Hematopoietic multipotent progenitor cell treated with erythropoietin and hydrocortisone succinate and interleukin-3 and kit ligand, for 6 days (in vitro differentiated cells): Measurements from ENCODE around the gene ASMT.
"Not testable (repeated sequence)": the region's sequence is repeated elsewhere in the genome, so short reads cannot be mapped to it uniquely, and the experiment has no call there.

ENCODE experiments used
- DNase-seq: peaks from one replicate; pipeline ENCODE4 v3.0.0-alpha.2; 2015

ASMT gene

GRCh38 chrX:1598021-1598875, 16.6 kb upstream of the ASMT start:
- DNase-seq: peak; percentile 83

GRCh38 chrX:1598876-1599790, 15.7 kb upstream of the ASMT start:
- no peak for DNase-seq

- no peak for DNase-seq
These were observed 15.0 kb upstream of the ASMT start for GRCh38 chrX:1599791-1600405.

- no peak for DNase-seq
These were observed 14.3 kb upstream of the ASMT start for GRCh38 chrX:1600406-1601050.

DNA sequence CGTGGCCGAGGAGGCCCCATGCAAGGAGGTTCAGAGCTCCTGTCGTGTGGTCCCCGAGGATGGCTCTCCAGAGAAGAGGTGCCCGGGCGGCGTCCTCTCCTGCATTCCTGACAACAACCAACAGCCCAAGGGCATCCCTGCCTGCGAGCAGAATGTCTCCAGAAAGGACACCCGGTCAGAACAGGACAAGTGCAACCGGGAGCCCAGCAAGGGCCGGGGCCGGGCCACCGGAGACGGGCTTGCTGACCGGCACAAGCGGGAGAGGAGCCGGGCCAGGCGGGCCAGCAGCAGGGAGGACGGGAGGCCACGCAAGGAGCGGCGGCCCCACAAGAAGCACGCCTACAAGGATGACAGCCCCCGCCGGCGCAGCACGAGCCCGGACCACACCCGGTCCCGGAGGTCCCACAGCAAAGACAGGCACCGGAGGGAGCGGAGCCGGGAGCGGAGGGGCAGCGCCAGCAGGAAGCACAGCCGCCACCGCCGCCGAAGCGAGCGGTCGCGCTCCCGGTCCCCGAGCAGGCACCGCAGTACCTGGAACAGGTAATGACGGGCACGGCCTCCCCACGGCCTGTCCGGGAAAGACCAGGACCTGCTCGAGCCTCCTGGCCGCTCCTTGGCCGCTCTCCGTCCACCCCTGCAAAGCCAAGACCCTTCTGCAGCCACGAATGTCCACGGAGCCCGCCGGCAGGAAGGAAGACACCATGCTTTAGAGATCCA, 13.7 kb upstream of the ASMT start:
- DNase-seq: no peak

DNA sequence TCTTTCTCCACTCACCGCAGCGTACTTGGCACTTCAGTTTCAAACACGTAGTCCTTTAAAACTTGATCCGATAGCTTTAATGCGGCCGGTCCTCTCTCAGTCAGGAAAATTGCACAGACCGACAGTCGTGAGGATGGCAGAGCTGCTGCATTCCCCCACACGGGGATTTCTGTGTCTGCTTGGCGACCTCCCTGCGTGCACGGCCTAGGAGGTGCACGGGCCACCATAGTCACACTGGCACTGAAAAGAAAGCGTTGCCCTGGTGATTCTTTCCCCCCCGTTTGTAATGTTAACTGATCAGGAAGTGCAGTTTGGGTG, 13.1 kb upstream of the ASMT start:
- no peak for DNase-seq

GRCh38 chrX:1602299-1602698, 12.6 kb upstream of the ASMT start:
- no peak for DNase-seq

- DNase-seq: no peak
These were observed 8.4 kb upstream of the ASMT start for GRCh38 chrX:1606496-1606895.

DNA sequence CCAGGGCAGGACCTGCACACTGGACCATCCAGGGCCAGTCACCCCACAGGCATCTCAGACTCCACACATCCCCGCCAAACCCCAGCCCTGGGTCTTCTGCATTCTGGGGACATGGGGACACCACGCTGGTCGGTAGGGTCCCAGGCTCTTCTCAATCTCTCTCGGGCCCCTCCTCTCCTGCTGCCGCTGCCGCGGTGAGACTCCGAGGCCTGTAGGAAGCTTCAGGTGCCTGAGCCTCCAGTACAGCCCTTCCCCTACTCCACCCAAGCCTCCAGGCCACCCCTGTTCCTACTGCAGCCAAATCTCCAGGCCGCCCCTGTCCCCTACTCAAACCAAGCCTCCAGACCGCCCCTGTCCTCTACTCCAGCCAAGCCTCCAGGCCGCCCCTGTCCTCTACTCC, 5.5 kb upstream of the ASMT start:
- DNase-seq: no peak

- DNase-seq: no peak
These were observed 5.1 kb upstream of the ASMT start for GRCh38 chrX:1609762-1610161.

- no peak for DNase-seq
These were observed 4.7 kb upstream of the ASMT start for GRCh38 chrX:1610166-1610565.

GRCh38 chrX:1610736-1611135, 4.1 kb upstream of the ASMT start:
- DNase-seq: no peak

GRCh38 chrX:1612641-1613286, 2.1 kb upstream of the ASMT start:
- no peak for DNase-seq

DNA sequence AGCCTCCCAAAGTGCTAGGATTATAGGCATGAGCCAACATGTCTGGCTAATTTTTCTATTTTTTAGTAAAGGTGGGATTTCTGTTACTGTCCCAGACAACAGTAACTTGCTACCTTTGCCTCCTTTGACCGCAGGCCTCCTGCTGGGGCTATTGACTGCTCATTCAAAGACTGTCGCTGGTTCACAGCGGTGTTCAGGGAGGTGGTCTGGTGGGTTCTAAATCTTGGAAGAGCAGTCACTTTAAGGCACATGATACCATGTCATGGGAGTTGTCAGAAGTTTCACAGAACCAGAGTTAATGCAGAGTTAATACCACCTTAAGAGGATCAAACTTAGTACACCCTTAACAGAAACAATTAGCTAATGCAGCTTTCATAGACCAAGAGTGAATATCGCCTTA, 3.8 kb downstream of the ASMT start:
- DNase-seq: peak; percentile 17

GRCh38 chrX:1623691-1624090, 8.8 kb downstream of the ASMT start:
- DNase-seq: no peak

DNA sequence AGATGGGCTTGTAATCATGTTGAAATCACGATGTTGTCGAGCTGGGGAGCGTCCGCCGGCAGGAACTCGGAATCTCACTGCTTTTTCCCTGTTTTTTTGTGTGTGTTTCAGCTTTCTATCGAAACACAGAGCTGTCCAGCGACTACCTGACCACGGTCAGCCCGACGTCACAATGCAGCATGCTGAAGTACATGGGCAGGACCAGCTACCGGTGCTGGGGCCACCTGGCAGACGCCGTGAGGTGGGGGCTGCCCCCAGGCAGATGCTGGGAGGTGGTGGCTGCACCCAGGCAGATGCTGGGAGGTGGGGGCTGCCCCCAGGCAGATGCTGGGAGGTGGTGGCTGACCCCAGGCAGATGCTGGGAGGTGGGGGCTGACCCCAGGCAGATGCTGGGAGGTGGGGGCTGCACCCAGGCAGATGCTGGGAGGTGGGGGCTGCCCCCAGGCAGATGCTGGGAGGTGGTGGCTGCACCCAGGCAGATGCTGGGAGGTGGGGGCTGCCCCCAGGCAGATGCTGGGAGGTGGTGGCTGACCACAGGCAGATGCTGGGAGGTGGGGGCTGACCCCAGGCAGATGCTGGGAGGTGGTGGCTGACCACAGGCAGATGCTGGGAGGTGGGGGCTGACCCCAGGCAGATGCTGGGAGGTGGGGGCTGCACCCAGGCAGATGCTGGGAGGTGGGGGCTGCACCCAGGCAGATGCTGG, 9.4 kb downstream of the ASMT start:
- DNase-seq: not testable (repeated sequence)

- DNase-seq: not testable (repeated sequence)
These were observed 10.0 kb downstream of the ASMT start for GRCh38 chrX:1624861-1625215.

DNA sequence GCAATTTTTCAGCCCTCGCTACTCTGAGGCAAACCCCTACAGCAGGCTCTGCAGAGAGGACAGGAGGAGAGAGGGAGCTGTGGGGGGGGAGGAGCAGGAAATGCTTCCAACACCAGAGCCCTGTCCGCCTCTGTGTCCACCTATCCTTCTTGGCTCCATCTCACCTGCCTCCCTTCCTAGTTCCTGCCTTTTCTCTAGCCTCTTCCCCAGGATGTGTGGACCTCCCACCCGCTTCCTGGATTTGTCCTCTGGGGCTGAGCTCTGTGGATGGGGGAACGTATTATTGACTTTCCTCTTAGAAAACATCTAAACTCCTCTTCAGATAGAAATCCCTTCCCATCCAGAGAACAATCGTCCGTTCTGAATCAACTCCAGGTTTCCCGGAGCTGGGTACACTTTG, 14.4 kb downstream of the ASMT start:
- DNase-seq: no peak

GRCh38 chrX:1646009-1646408, 31.1 kb downstream of the ASMT start:
- DNase-seq: no peak

DNA sequence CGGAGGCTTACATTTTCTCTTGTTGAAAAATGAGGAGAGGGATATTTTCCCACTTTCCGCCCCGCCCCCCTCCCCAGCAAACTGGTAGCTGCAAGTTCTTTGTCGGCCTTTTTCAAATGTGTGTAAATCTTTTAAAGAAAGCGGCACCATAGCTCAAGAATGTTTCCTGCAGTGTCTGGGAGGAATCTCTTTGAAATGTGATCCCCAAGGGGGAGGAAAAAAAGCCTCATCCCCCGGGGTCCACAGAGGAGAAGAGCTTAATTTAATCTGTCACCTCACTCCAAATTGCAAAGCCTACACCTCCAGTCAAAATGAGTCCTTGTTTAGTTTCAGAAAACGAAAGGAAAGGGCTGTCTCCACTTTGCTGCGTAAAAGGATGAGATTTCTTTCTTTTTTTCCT, 34.8 kb downstream of the ASMT start:
- DNase-seq: no peak
